ENCODE results near the gene TMEM179. TPM values are rescaled to one million over a fixed set of nuclear protein-coding genes. Genes with fewer than 3 reads are reported as not detected.

Gene TMEM179
- total RNA-seq, 2 donors from 2014 or later: 2.6 to 9.6 TPM

DNA sequence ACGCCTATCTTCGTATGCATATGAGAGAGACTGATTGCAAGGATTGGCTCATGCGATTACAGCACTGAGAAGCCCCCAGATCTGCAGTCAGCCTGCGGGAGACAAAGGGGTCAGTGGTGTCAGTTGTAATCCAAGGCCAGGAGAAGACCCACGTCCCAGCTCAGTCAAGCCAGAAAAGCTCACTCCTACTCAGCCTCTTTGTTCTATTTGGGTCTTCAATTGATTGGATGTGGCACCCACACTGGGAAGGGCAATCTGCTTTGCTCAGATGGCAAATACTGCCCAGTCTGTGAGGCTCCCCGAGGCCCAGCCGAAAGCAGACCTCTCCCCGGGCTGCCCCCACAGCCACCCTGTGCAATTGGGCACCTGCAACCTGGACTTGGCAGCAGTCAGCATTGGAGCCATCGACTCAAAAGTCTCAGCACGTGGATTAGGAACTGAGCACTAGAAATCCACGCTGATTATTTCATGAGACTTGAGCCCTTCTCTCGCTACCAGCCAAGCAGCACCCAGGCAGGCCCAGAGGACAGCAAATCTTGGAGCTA is 39.6 kb upstream of the TMEM179 start:
- no peaks in the 10 kb centered on the region for H3K9me3 ChIP-seq
- no peaks in the 10 kb centered on the region for H3K4me1 ChIP-seq
- intact Hi-C loops (cut with DNase I): no loop called here
- no peak for ATAC-seq
- no peak for DNase-seq
- WGBS, 2 donors: 57 to 66% methylated on average over 6 to 12 of the region's 12 CpGs
- no peak overlapping the region for H3K27ac ChIP-seq
- H3K27me3 ChIP-seq: no peaks in the 10 kb centered on the region
- TF ChIP-seq POLR2A (IDR thresholded peaks at IDR 0.05): no peak
- TF ChIP-seq, protein P1, sequence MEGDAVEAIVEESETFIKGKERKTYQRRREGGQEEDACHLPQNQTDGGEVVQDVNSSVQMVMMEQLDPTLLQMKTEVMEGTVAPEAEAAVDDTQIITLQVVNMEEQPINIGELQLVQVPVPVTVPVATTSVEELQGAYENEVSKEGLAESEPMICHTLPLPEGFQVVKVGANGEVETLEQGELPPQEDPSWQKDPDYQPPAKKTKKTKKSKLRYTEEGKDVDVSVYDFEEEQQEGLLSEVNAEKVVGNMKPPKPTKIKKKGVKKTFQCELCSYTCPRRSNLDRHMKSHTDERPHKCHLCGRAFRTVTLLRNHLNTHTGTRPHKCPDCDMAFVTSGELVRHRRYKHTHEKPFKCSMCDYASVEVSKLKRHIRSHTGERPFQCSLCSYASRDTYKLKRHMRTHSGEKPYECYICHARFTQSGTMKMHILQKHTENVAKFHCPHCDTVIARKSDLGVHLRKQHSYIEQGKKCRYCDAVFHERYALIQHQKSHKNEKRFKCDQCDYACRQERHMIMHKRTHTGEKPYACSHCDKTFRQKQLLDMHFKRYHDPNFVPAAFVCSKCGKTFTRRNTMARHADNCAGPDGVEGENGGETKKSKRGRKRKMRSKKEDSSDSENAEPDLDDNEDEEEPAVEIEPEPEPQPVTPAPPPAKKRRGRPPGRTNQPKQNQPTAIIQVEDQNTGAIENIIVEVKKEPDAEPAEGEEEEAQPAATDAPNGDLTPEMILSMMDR (IDR thresholded peaks at IDR 0.05): no peak
- no peaks in the 10 kb centered on the region for H3K36me3 ChIP-seq (replicated peaks in 1 of 2; ENCODE audit: insufficient read depth in 1 of 2, low read depth in 2 of 2)
- no peak overlapping the region for H3K4me3 ChIP-seq

DNA sequence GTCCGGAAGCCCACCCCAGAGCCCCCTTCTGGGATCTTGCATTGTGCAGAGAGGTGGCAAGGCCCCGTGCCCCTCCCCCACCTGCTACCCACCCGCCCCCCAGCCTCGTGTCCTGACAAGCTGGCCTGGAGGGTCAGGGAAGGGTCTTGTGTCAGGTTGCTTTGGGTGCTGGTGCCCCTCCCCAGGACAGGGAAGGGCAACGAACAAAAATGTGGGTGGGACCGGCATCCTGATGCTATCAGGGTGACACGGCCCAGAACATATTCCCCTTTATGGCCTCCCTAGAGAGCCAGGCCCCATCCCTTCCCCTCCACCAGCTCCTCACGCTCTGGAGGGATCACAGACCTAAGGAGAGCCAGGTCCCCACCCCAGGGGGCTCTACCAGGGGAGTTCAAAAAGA is 38.7 kb upstream of the TMEM179 start:
- H3K9me3 ChIP-seq: no peaks in the 10 kb centered on the region
- TF ChIP-seq, protein P1 (IDR thresholded peaks at IDR 0.05): no peak
- no peak for TF ChIP-seq POLR2A (IDR thresholded peaks at IDR 0.05)
- peaks cover 4% of the 10 kb centered on the region for H3K4me1 ChIP-seq
- H3K36me3 ChIP-seq (replicated peaks in 1 of 2; ENCODE audit: insufficient read depth in 1 of 2, low read depth in 2 of 2): no peaks in the 10 kb centered on the region
- intact Hi-C loops (cut with DNase I): no loop called here
- no peaks in the 10 kb centered on the region for H3K27me3 ChIP-seq
- ATAC-seq (no peak), DNase-seq (no peak)
- 52 to 72% methylated on average over 3 to 8 of the region's 8 CpGs for WGBS, 2 donors
- no peak overlapping the region for H3K4me3 ChIP-seq
- no peak overlapping the region for H3K27ac ChIP-seq

DNA sequence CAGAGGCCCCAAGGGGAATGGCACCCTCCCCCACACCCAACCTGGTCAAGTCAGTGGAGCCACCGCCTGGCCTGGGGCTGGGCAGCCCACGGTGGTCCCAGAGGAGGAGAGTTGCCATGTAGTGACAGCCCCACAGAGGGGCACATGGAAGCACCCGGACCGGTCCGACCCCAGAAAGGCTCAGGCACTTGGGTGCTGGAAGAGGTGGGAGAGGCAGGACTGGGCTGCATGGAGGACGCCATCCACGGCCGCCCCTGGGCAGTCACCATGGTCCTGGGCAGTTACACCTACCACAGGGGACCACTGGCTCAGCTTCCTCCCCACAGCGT is 37.9 kb upstream of the TMEM179 start:
- Histone ChIP-seq H3K9me3 (no peaks in the 10 kb centered on the region), H3K4me3 (no peak overlapping the region), H3K27me3 (no peaks in the 10 kb centered on the region), H3K36me3 (replicated peaks in 1 of 2; ENCODE audit: insufficient read depth in 1 of 2, low read depth in 2 of 2) (no peaks in the 10 kb centered on the region), H3K4me1 (peaks cover 12% of the 10 kb centered on the region), H3K27ac (no peak overlapping the region)
- no peak for ATAC-seq
- intact Hi-C loops (cut with DNase I): no loop called here
- no peak for DNase-seq
- TF ChIP-seq, protein P1 (IDR thresholded peaks at IDR 0.05): no peak
- TF ChIP-seq POLR2A (IDR thresholded peaks at IDR 0.05): no peak
- WGBS, 2 donors: 40 to 86% methylated on average over 1 to 8 of the region's 9 CpGs

DNA sequence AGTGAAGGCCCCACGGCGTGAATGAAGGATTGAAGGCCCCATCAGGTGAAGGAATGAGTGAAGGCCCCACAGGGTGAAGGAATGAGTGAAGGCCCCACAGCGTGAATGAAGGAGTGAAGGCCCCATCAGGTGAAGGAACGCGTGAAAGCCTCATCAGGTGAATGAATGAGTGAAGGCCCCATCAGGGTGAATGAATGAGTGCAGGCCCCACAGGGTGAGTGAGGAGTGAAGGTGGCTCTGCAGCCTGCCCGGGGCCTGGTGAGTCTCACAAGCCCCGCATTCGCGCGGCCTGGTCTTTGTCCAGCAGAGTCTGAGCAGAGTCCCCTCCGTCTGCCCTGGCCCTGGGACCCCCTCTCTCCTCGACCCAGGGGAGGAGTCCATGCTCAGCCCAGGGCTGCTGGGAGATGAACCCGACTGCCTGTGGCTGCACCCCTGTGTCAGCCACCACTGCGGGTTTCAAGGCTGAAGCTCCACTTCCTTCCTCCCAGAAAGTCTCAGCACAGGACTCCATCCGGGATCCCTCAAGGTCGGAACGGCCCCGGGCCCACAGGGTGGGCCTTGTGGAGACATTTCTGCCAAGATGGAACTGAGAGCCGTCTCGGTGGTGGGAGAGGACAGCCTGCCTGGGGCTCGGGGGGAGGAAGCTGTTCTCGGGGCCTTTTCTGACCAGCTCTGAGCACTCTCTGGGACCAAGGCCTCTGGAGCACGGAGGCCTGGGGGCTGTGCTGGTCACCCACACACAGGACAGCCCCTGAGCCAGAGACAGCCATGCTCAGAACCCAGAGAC is 37.4 kb upstream of the TMEM179 start:
- TF ChIP-seq, protein P1 (IDR thresholded peaks at IDR 0.05): no peak
- TF ChIP-seq POLR2A (IDR thresholded peaks at IDR 0.05): no peak
- intact Hi-C loops (cut with DNase I): no loop called here
- no peak overlapping the region for H3K27ac ChIP-seq
- H3K27me3 ChIP-seq: no peaks in the 10 kb centered on the region
- peaks cover 12% of the 10 kb centered on the region for H3K4me1 ChIP-seq
- 56 to 89% methylated on average over 13 to 18 of the region's 23 CpGs for WGBS, 2 donors
- no peaks in the 10 kb centered on the region for H3K9me3 ChIP-seq
- no peaks in the 10 kb centered on the region for H3K36me3 ChIP-seq (replicated peaks in 1 of 2; ENCODE audit: insufficient read depth in 1 of 2, low read depth in 2 of 2)
- ATAC-seq (no peak), DNase-seq (no peak)
- H3K4me3 ChIP-seq: no peak overlapping the region

DNA sequence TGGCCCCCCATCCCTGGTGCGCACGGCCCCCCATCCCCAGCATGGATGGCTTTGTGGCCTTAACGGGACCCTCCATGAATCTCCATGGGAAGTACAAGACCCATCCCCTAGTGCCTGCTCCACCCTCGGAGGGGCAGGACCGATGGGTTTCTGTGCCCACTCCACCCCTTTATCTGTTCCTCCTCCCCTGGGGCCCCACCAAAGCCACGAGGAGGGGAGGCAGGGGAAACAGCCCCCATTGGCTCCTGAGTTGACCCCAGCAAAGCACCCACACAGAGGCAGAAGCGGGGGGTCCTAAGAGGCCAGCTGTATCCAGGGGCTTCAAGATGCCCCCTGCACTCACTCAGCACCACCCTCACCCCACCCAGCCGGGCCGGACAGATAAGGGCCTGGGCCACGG is 36.1 kb upstream of the TMEM179 start:
- no peak for TF ChIP-seq POLR2A (IDR thresholded peaks at IDR 0.05)
- peaks cover 12% of the 10 kb centered on the region for H3K4me1 ChIP-seq
- H3K27me3 ChIP-seq: no peaks in the 10 kb centered on the region
- ATAC-seq (no peak), DNase-seq (no peak)
- 58 to 61% methylated on average over 10 of the region's 10 CpGs for WGBS, 2 donors
- H3K4me3 ChIP-seq: no peak overlapping the region
- no peaks in the 10 kb centered on the region for H3K36me3 ChIP-seq (replicated peaks in 1 of 2; ENCODE audit: insufficient read depth in 1 of 2, low read depth in 2 of 2)
- H3K27ac ChIP-seq: no peak overlapping the region
- H3K9me3 ChIP-seq: no peaks in the 10 kb centered on the region
- intact Hi-C loops (cut with DNase I): no loop called here
